Measurements from ENCODE around the gene DIDO1.
"Not testable (repeated sequence)": the region's sequence is repeated elsewhere in the genome, so short reads cannot be mapped to it uniquely, and the experiment has no call there.

The DIDO1 gene

DNA sequence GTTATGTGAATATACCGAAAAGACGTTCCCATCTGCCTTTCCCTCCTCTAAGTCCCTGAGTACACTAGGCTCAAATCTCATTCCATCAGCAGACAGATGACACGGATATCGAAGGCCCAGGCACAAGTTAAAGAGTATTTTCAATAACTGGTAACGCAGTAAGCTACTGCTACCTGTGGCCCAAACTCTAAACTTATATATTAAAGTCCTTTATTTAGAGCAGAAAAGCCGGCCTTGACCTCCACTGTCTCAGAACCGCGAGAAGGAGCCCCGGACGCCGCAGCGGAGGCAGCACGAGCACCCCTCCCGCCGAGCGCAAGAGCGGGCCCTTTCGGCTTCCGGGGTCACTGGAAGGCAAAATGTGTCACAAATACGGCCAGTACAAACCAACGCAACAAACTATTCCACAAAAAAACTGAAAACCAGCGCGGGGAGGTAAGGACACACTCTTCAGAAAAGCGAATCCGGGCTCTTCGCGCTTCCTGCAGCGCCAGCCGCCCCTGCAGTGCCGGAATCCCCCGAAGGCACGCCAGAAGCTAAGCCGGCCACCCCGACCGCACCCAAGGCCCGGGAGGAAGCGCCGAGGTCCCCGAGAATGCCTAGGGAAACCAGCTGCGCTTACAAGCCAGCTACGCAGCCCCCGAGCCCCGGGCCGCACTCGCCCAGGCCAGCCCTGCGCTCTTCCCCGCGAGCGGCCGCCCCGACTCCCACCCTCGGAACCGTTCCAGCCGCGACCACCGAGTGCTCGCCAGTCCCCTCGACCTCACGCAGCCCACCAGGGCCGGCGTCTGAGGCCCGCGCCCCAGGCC is 681 bp downstream of the DIDO1 start:
- DNase-seq, result peak; percentile 40

DNA sequence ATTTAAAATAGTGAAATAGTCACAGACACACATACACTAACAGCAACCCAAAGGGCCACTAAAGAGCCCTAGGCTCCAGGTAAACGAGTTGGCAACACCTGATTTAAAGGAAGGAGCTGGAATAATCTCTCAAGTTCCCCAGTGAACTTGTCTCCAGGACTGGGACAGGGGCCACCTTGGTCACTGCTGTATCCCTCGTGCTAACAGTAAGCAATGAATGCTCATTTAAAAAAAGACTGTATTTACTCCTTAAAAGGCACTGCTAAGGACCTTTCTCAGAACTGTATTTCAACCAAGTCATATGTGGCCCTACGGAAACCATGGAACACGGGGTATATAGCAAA is 1.3 kb downstream of the DIDO1 start:
- no peak for DNase-seq

DNA sequence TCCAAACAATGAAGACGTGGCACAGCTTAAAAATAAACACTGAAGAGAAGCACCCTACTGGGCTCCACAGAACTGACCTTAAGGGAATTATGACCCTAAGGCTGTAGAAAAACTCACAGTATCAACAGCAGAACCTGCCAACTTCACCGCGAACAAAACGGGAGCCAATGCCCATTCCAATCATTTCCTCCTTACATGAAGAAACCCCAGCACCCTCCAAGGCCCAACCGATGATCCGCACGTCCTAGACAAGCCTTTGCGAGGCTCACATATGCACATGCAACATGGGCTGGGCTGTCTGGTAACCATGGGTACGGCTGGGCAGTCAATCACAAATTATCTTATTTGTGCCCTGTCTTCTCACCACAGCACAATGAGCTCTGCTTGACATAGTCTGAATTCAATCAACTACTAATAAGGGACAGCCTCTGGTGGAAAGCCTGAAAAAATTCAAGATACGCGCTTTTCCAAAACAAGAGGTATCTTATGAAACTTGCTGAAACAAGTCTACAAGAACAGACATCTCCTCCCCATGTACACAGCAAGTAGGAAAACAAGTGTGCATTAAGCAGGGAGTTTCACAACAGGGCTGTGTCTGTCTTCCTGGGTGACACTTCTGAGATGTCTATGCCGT is 1.7 kb downstream of the DIDO1 start:
- DNase-seq, result no peak

GRCh38 chr20:62923669-62924441 is 2.5 kb downstream of the DIDO1 start:
- no peak for DNase-seq

GRCh38 chr20:62923059-62923668 is 3.1 kb downstream of the DIDO1 start:
- not testable (repeated sequence) for DNase-seq

GRCh38 chr20:62922451-62922921 is 3.8 kb downstream of the DIDO1 start:
- no peak for DNase-seq

GRCh38 chr20:62921119-62921687 is 5.1 kb downstream of the DIDO1 start:
- DNase-seq, result peak; percentile 66

DNA sequence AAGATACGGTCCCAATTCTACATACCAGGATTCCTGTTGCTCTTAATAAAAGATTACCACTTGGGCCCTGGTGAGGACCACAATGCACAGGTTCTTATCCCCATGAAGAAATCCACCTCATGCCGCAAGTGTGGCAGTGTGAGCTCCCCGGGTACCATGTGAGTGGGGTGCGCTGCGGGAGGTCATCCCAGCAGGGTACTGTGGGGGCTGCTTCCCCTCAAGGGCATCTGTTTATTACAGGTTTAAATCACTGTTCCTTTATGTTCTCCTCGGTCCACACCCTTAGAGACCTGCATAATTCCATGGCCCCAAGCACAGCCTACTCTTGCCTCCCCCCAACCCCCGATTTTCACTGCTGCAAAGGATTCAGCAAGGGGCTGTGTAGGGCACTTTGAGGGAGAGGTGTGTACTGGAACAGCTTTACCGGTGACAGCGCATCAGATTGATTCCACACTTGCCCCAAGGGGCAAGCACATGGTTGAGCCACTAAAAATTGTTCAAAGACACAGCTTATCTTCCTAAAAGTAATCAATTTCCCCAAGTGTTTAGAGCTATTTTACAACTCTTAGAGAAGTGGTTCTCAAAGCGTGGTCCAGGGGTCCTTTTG is 6.2 kb downstream of the DIDO1 start:
- no peak for DNase-seq

- DNase-seq, result no peak
Measured at GRCh38 chr20:62918831-62919230, 7.5 kb downstream of the DIDO1 start.

- no peak for DNase-seq
Measured at GRCh38 chr20:62918147-62918546, 8.2 kb downstream of the DIDO1 start.

DNA sequence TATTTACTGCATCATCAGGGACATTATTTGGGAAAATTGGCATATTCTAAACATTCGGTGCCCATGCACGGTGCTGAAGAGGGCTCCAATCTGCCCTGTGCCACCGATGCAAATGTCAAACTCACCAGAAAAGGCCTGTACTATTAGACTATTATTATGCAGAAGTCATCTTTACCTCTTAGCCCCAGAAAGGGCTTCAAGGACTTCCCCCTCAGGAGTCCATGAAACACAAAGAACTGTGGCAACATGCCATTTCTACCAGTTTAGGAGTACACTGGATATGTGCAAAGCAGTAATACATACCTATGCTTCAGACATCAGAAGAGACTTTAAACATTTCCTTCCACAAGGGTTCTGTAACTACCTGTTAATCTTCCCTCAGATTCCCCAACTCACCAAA is 8.6 kb downstream of the DIDO1 start:
- DNase-seq, result no peak

GRCh38 chr20:62916703-62917476 is 9.4 kb downstream of the DIDO1 start:
- no peak for DNase-seq

GRCh38 chr20:62914970-62915457 is 11.3 kb downstream of the DIDO1 start:
- peak; percentile 53 for DNase-seq

DNA sequence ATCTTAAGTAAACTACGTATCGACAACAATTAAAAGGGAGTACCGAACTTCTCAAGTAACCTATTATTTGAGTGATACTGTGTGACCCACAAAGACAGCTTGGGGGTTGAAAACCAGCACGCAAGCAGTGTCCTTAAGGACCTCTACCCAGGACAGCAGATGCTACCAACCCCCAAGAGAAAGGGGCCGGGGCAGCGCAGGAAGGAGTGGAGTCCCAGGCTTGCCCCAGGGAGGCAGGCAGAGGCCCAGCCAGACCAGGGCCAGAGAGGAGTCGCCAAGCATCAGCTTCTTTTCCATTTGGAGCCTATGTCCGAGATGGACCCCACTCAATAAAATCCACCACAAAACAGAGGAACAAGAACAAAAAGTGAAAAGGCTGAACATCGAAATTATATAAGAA is 11.9 kb downstream of the DIDO1 start:
- DNase-seq, result no peak

GRCh38 chr20:62913043-62913630 is 13.2 kb downstream of the DIDO1 start:
- no peak for DNase-seq

DNA sequence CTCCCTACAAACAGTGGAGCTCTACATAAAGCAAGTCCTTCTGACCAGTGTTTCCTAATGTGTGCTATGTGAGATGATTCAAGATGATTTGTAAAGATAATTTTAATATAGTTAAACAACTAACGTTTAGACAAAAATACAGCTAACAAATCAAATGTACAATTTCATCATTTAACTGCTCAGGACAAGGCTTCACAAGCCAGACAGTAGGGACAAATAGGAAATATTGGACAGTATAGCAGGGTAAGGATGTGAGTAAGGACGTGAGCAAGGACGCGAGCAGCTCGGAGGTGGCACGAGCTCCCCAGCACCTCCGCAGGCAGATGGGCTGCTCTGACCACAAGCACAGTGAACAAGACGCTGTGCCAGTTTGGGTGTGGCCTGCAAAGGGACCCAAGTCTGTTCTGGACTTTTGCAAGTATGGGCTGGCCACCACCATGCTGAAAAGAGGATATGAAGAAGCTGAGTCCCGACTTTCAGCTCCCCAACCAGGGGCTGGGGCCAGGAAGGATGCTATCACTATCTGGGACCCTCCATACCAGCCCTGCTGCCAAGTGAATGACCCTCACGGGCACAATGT is 14.5 kb downstream of the DIDO1 start:
- DNase-seq, result no peak

GRCh38 chr20:62910777-62911497 is 15.4 kb downstream of the DIDO1 start:
- DNase-seq, result no peak

DNA sequence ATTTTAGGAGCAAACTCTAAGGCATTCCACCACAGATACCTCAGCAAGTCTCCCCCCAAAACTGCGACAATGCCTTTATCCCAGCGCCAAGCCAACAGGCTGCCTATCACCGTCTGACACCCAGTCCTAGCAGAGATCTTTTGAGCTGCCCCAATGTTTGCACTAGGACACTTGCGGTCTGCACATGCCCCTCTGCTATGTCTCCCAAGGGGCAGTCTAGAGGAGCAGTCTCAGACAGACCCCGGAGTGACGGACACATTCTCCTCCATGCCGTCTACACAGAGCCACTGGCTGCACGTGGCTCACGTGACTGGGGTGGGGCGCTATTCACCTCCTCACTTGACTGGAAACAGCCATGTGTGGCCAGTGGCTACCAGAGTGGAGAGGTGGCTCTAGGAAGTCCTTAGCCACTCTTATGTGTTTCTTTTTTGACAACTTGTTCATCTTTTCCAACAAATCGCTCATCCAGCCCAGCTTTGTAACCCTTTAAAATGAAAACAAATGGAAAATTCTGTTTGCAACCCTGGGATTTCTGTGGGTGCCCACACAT is 16.0 kb downstream of the DIDO1 start:
- no peak for DNase-seq

- no peak for DNase-seq
Measured at GRCh38 chr20:62908971-62909791, 17.1 kb downstream of the DIDO1 start.
